ENCODE data around the gene RHOBTB3.

DNA sequence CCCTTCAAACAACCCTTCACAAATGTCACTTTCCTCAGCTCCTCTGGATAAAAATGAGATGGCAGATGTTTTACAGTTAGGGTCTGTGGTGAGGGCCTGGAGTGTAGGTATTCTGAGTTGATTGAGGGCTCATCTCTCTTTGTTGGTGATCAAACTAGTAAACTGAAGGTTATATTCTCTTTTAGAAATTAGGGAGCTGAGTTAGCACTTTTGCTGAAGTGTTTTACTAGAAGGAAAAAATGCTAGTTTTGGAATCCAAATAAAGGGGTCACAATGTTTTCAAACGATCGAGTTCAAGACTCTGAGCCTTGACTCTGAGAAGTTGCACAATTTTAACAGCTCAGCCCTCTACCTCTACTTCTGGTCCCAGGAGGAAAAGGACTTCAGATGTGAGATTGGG lies 23.4 kb downstream of the RHOBTB3 start:
- TF ChIP-seq POLR2A (IDR thresholded peaks at IDR 0.05), result no peak
- TF ChIP-seq, protein P1, sequence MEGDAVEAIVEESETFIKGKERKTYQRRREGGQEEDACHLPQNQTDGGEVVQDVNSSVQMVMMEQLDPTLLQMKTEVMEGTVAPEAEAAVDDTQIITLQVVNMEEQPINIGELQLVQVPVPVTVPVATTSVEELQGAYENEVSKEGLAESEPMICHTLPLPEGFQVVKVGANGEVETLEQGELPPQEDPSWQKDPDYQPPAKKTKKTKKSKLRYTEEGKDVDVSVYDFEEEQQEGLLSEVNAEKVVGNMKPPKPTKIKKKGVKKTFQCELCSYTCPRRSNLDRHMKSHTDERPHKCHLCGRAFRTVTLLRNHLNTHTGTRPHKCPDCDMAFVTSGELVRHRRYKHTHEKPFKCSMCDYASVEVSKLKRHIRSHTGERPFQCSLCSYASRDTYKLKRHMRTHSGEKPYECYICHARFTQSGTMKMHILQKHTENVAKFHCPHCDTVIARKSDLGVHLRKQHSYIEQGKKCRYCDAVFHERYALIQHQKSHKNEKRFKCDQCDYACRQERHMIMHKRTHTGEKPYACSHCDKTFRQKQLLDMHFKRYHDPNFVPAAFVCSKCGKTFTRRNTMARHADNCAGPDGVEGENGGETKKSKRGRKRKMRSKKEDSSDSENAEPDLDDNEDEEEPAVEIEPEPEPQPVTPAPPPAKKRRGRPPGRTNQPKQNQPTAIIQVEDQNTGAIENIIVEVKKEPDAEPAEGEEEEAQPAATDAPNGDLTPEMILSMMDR (IDR thresholded peaks at IDR 0.05), result no peak
- TF ChIP-seq POLR2AphosphoS5 (IDR thresholded peaks at IDR 0.05), result no peak

Data from stomach (tissue), 4 donors.